HEK293T (cell line): ENCODE results near the gene HTT-AS.

Experiments used
- ELF4 ChIP-seq: fragments of 450-650 bp; IDR thresholded peaks from 2 replicates; pipeline ENCODE4 v1.6.1; 2017; ENCODE audit warnings: antibody characterized with exemption
- FOXK2 ChIP-seq: fragments of 450-650 bp; IDR thresholded peaks from 2 replicates; pipeline ENCODE4 v1.6.1; 2016; ENCODE audit warnings: mild to moderate bottlenecking
- FOXM1 ChIP-seq: fragments of 450-650 bp; IDR thresholded peaks from 2 replicates; pipeline ENCODE4 v1.6.1; 2017; ENCODE audit warnings: mild to moderate bottlenecking, borderline replicate concordance
- NFRKB ChIP-seq: fragments of 450-650 bp; IDR thresholded peaks from 2 replicates; pipeline ENCODE4 v1.6.1; 2016; ENCODE audit warnings: mild to moderate bottlenecking, moderate library complexity
- SUZ12 ChIP-seq: fragments of 450-650 bp; IDR thresholded peaks from 2 replicates; pipeline ENCODE4 v1.6.1; 2016; ENCODE audit warnings: mild to moderate bottlenecking

GRCh38 chr4:3123181-3123671, 48.9 kb upstream of the HTT-AS start:
- TF ChIP-seq SUZ12: no peak
- no peak for TF ChIP-seq ELF4
- no peak for TF ChIP-seq FOXM1
- TF ChIP-seq NFRKB: no peak
- no peak for TF ChIP-seq FOXK2
